OCI-LY7 (cell line): ENCODE data around the gene CDC20.

Experiments used
- CTCF ChIP-seq: fragments of 200-600 bp; sonication (generic); conservative IDR thresholded peaks from 2 replicates; pipeline ENCODE4 v1.5.1; 2014; ENCODE audit warnings: mild to moderate bottlenecking, antibody characterized with exemption, low read length, moderate library complexity, mixed read lengths
- EZH2phosphoT487 ChIP-seq: fragments of 200-600 bp; sonication (generic); IDR thresholded peaks from 2 replicates; pipeline ENCODE4 v1.6.1; 2018; ENCODE audit warnings: low read depth, borderline replicate concordance, mild to moderate bottlenecking, mixed run types, antibody characterized with exemption, low read length, moderate library complexity, mixed read lengths

DNA sequence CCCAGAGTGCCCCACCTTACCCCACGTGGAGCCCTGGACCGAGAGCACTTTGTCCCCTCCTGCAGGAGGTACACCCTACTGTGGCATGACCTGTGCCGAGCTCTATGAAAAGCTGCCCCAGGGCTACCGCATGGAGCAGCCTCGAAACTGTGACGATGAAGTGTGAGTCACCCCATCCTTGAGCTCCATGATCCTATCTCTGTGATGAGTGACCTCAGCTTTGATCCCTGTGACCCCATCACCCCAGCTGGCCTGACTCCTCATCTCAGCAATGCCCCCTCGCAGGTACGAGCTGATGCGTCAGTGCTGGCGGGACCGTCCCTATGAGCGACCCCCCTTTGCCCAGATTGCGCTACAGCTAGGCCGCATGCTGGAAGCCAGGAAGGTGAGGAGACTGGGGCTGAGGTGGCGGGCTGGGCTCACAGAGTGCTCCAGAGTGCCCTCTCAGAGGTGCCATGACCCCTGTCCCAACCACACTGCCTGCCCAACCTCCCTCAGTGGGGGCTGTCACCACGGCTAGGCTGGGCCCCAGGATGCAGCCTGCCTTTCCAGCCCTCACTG lies 37.4 kb upstream of the CDC20 start:
- no peak for TF ChIP-seq CTCF
- no peak for TF ChIP-seq EZH2phosphoT487
